Activated CD8-positive, alpha-beta T cell treated with anti-CD3 and anti-CD28 coated beads for 36 hours (primary cell): ENCODE measurements around the gene OVCA2. TPM values are rescaled to one million over a fixed set of nuclear protein-coding genes. Genes with fewer than 3 reads are reported as not detected.

Source experiments
- ATAC-seq: fragments of 200-7000 bp; cut with Tn5 transposase; one replicate; pipeline ENCODE4 v1.10.0; 2021; ENCODE audit warnings: mild to moderate bottlenecking, moderate library complexity
- CTCF ChIA-PET: fragments of 350-600 bp; sonication (Branson Sonifier 250); formaldehyde crosslinking; loops from one replicate; lab custom pipeline; 2021; ENCODE audit warnings: antibody characterized with exemption; lab: Charles Lee
- POLR2A ChIA-PET: fragments of 350-600 bp; sonication (Branson Sonifier 250); formaldehyde crosslinking; loops from one replicate; lab custom pipeline; 2021; ENCODE audit warnings: antibody characterized with exemption; lab: Charles Lee
- DNase-seq: peaks from one replicate; pipeline ENCODE4 v3.0.0-alpha.2; 2020
- H3K27ac Mint-ChIP-seq: one replicate; pipeline ENCODE4 v1.8.0; 2021; ENCODE audit warnings: mild to moderate bottlenecking, mixed read lengths
- H3K27me3 Mint-ChIP-seq: one replicate; pipeline ENCODE4 v1.8.0; 2021; ENCODE audit warnings: mixed read lengths
- H3K36me3 Mint-ChIP-seq: one replicate; pipeline ENCODE4 v1.8.0; 2021; ENCODE audit warnings: low read depth, mixed read lengths
- H3K4me1 Mint-ChIP-seq: one replicate; pipeline ENCODE4 v1.8.0; 2021; ENCODE audit warnings: low read depth, mixed read lengths
- H3K4me3 Mint-ChIP-seq: one replicate; pipeline ENCODE4 v1.8.0; 2021; ENCODE audit warnings: mild to moderate bottlenecking, moderate library complexity, mixed read lengths
- H3K9me3 Mint-ChIP-seq: one replicate; pipeline ENCODE4 v1.8.0; 2021; ENCODE audit warnings: mixed read lengths
- CTCF ChIP-seq: fragments of 200-600 bp; IDR thresholded peaks from one replicate; pipeline ENCODE4 v1.8.0; 2022; ENCODE audit warnings: antibody characterized with exemption, mild to moderate bottlenecking
- intact Hi-C: fragments of 100-400 bp; cut with micrococcal nuclease; formaldehyde crosslinking; loops from one replicate; pipeline ENCODE4 v1.10.0; 2022
- total RNA-seq, 2 experiments: library from RNA; stranded (reverse); gene quantifications; one replicate each; pipeline ENCODE4 v1.2.3, GENCODE V29; 2021

Gene OVCA2
- total RNA-seq, 2 experiments from 2014 or later: 28.0 to 28.5 TPM

- H3K4me1 Mint-ChIP-seq: no peaks in the 10 kb centered on the region
- H3K36me3 Mint-ChIP-seq: peaks cover 2% of the 10 kb centered on the region
- ChIA-PET CTCF (no interaction called here), POLR2A (no interaction called here)
- H3K9me3 Mint-ChIP-seq: no peaks in the 10 kb centered on the region
- ATAC-seq (no peak), DNase-seq (no peak)
- intact Hi-C loops: no loop called here
- no peak overlapping the region for H3K27ac Mint-ChIP-seq
- H3K27me3 Mint-ChIP-seq: peaks cover 2% of the 10 kb centered on the region
- H3K4me3 Mint-ChIP-seq: no peak overlapping the region
- no peak for TF ChIP-seq CTCF
These were observed 27.9 kb upstream of the OVCA2 start for GRCh38 chr17:2013994-2014317.

DNA sequence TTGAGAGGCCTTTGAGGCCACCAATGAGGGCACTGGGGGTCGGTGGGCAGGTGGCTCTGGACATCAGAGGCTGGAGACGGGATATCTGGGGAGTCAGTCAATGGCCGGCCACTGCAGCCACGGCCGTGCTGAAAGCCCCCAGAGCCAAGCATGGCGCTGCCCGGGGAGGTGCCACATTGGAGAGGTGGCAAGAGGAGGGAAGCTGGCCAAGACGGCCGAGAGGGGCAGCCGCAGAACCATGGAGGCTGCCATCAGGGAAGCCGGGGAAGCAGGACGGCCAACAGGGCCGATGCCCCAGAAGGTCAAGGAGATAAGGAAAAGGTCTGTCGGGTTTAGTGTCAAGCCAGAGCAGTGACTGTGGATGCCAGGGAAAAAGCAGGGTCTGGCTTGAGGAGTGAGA is 26.5 kb upstream of the OVCA2 start:
- no peak overlapping the region for H3K27ac Mint-ChIP-seq
- H3K27me3 Mint-ChIP-seq: peaks cover 2% of the 10 kb centered on the region
- peaks cover 2% of the 10 kb centered on the region for H3K36me3 Mint-ChIP-seq
- DNase-seq: no peak
- no peak for ATAC-seq
- CTCF ChIA-PET: no interaction called here
- no peaks in the 10 kb centered on the region for H3K9me3 Mint-ChIP-seq
- no peak for TF ChIP-seq CTCF
- no peak overlapping the region for H3K4me3 Mint-ChIP-seq
- POLR2A ChIA-PET: no interaction called here
- intact Hi-C loops: no loop called here
- no peaks in the 10 kb centered on the region for H3K4me1 Mint-ChIP-seq

GRCh38 chr17:2016494-2016893 is 25.3 kb upstream of the OVCA2 start:
- DNase-seq (no peak), ATAC-seq (no peak)
- H3K4me3 Mint-ChIP-seq: no peak overlapping the region
- H3K27ac Mint-ChIP-seq: no peak overlapping the region
- POLR2A ChIA-PET: no interaction called here
- CTCF ChIA-PET: no interaction called here
- intact Hi-C loops: no loop called here
- H3K4me1 Mint-ChIP-seq: no peaks in the 10 kb centered on the region
- H3K36me3 Mint-ChIP-seq: peaks cover 2% of the 10 kb centered on the region
- H3K9me3 Mint-ChIP-seq: no peaks in the 10 kb centered on the region
- H3K27me3 Mint-ChIP-seq: peaks cover 2% of the 10 kb centered on the region
- TF ChIP-seq CTCF: no peak

GRCh38 chr17:2017274-2017941 is 24.4 kb upstream of the OVCA2 start:
- intact Hi-C loops: no loop called here
- TF ChIP-seq CTCF: no peak
- Mint-ChIP-seq H3K4me1 (no peaks in the 10 kb centered on the region), H3K27ac (no peak overlapping the region), H3K4me3 (no peak overlapping the region), H3K36me3 (peaks cover 2% of the 10 kb centered on the region), H3K27me3 (peaks cover under 1% of the 10 kb centered on the region), H3K9me3 (no peaks in the 10 kb centered on the region)
- POLR2A ChIA-PET: no interaction called here
- CTCF ChIA-PET: no interaction called here
- DNase-seq (no peak), ATAC-seq (no peak)

DNA sequence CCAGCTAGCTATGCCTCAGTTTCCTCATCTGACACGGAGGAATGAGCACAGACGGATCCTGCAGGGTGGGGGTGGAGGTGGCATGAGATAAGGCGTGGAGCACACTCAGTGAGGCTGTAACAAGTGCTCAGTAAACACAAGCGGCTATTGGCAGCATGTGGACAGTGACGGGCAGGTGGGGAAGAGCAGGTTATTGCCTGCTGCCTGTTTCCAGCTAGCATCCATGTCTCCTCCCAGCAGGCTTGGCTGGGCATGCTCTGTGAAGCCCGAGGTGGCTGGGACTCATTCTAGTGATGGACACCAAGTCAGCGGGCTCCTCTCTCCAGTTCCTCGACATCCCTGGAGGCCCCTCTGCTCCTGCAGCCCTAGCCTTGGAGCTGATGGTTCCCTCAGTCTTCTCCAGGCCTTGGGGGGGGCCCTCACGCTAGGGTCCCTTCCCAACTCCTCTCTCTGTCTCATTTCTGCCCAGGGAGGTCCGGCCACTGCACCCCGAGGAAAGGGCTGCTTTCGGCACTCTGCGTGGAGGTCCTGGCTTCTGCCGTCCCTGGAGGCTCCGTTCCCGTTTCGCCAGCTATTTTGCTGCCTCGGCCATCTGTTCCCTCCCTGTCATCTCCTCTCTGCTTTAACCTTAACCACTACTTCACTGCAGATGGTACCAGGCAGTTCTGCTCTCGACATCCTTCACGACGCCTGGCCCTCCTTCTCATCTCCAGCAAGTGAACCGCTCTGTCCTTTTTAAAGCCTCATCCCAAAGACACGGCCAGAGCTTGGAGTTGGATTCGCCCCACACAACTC is 22.9 kb upstream of the OVCA2 start:
- no peak for TF ChIP-seq CTCF
- ATAC-seq: no peak
- no peak overlapping the region for H3K27ac Mint-ChIP-seq
- CTCF ChIA-PET: interaction anchor here (0.6 to 1.6 kb wide), 4 partner anchors 110 to 1813 kb away, joined by 3 to 5 read pairs (median 4); no protein-coding TSS in a partner anchor
- intact Hi-C loops: no loop called here
- no peaks in the 10 kb centered on the region for H3K9me3 Mint-ChIP-seq
- no peak for DNase-seq
- peaks cover 2% of the 10 kb centered on the region for H3K36me3 Mint-ChIP-seq
- POLR2A ChIA-PET: interaction anchor here (1.0 kb wide), 1 partner anchor 21 kb away, joined by 3 read pairs; no protein-coding TSS in a partner anchor
- peaks cover 2% of the 10 kb centered on the region for H3K4me1 Mint-ChIP-seq
- H3K27me3 Mint-ChIP-seq: peaks cover 5% of the 10 kb centered on the region
- no peak overlapping the region for H3K4me3 Mint-ChIP-seq
